Parathyroid adenoma (tissue), 2 donors: ENCODE measurements around the gene ZSWIM1.
"Not testable (repeated sequence)": the region's sequence is repeated elsewhere in the genome, so short reads cannot be mapped to it uniquely, and the experiment has no call there.

Experiments used
- H2AFZ ChIP-seq: fragments of 300-600 bp; sonication (generic); one replicate; pipeline ENCODE4 v1.7.0; 2017; ENCODE audit warnings: antibody characterized with exemption, mild to moderate bottlenecking
- H3K27ac ChIP-seq: fragments of 300-600 bp; sonication (generic); one replicate; pipeline ENCODE4 v1.7.0; 2017
- H3K27me3 ChIP-seq: fragments of 300-600 bp; sonication (generic); one replicate; pipeline ENCODE4 v1.7.0; 2017; ENCODE audit warnings: low read length; ENCODE audit not compliant: control insufficient read depth, insufficient read depth
- H3K36me3 ChIP-seq: fragments of 300-600 bp; sonication (generic); one replicate; pipeline ENCODE4 v1.7.0; 2017; ENCODE audit warnings: low read length; ENCODE audit not compliant: control insufficient read depth, insufficient read depth
- H3K4me1 ChIP-seq: fragments of 300-600 bp; sonication (generic); one replicate; pipeline ENCODE4 v1.7.0; 2017; ENCODE audit warnings: control low read depth
- H3K4me2 ChIP-seq: fragments of 300-600 bp; sonication (generic); one replicate; pipeline ENCODE4 v1.7.0; 2017; ENCODE audit warnings: low read length
- H3K4me3 ChIP-seq: fragments of 300-600 bp; sonication (generic); one replicate; pipeline ENCODE4 v1.7.0; 2017; ENCODE audit warnings: low read depth, low read length
- H3K79me2 ChIP-seq: fragments of 300-600 bp; sonication (generic); one replicate; pipeline ENCODE4 v1.7.0; 2017; ENCODE audit warnings: control low read depth
- H3K9ac ChIP-seq: fragments of 300-600 bp; sonication (generic); one replicate; pipeline ENCODE4 v1.7.0; 2017; ENCODE audit warnings: mild to moderate bottlenecking
- H3K9me3 ChIP-seq: fragments of 300-600 bp; sonication (generic); one replicate; pipeline ENCODE4 v1.7.0; 2017; ENCODE audit warnings: low read length; ENCODE audit not compliant: control insufficient read depth
- CTCF ChIP-seq: fragments of 300-600 bp; sonication (generic); IDR thresholded peaks from one replicate; pipeline ENCODE4 v1.7.0; 2017; ENCODE audit warnings: antibody characterized with exemption, mild to moderate bottlenecking
- donor health status: primary hyperparathyroidism.

ZSWIM1 gene

DNA sequence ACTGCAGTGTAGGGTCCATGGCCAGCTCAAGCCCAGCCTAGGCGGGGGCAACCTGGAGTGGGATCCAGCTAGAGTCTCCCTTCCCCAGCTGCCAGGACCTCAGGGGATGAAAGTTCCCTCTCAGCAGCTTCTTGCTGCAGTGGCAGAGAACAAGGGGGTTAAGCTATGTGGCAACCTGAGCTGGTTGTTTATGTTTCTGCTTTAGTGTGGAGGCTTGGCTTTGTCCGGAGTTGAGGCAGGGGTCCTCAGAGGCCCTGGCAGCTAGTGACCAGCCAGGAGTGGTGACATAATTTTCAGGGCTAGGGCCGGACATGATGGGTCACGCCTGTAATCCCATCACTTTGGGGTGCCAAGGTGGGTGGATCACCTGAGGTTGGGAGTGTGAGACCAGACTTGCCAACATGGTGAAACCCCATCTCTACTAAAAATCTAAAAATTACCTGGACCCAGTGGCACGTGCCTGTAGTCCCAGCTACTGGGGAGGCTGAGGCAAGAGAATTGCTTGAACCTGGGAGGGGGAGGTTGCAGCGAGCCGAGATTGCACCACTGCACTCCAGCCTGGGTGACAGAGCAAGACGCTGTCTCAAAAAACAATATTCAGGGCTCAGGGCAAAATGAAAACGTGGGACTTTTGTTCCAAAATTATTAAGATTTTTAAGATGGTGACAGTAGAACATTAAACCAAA, 44.9 kb downstream of the ZSWIM1 start:
- no peaks in the 10 kb centered on the region for H3K27me3 ChIP-seq
- H3K9ac ChIP-seq = no peak overlapping the region
- H3K27ac ChIP-seq = peak overlapping the region; percentile 46
- no peak overlapping the region for H3K4me3 ChIP-seq
- no peaks in the 10 kb centered on the region for H3K79me2 ChIP-seq
- peak overlapping the region; percentile 30 for H2AFZ ChIP-seq
- H3K36me3 ChIP-seq = no peaks in the 10 kb centered on the region
- no peak for TF ChIP-seq CTCF
- H3K4me1 ChIP-seq = peaks cover 12% of the 10 kb centered on the region
- no peak overlapping the region for H3K4me2 ChIP-seq
- H3K9me3 ChIP-seq = no peaks in the 10 kb centered on the region

- no peak overlapping the region for H2AFZ ChIP-seq
- peaks cover 12% of the 10 kb centered on the region for H3K4me1 ChIP-seq
- H3K9me3 ChIP-seq = no peaks in the 10 kb centered on the region
- H3K79me2 ChIP-seq = no peaks in the 10 kb centered on the region
- H3K9ac ChIP-seq = no peak overlapping the region
- no peak overlapping the region for H3K4me2 ChIP-seq
- no peaks in the 10 kb centered on the region for H3K27me3 ChIP-seq
- H3K27ac ChIP-seq = no peak overlapping the region
- H3K4me3 ChIP-seq = no peak overlapping the region
- H3K36me3 ChIP-seq = no peaks in the 10 kb centered on the region
- no peak for TF ChIP-seq CTCF
Measured at GRCh38 chr20:45926731-45927070, 45.7 kb downstream of the ZSWIM1 start.

GRCh38 chr20:45927071-45927878, 46.2 kb downstream of the ZSWIM1 start:
- Histone ChIP-seq H3K27ac (no peak overlapping the region), H3K27me3 (no peaks in the 10 kb centered on the region), H3K4me1 (peaks cover 12% of the 10 kb centered on the region), H3K4me2 (no peak overlapping the region), H3K79me2 (no peaks in the 10 kb centered on the region), H3K9me3 (no peaks in the 10 kb centered on the region), H3K4me3 (no peak overlapping the region), H2AFZ (no peak overlapping the region), H3K36me3 (no peaks in the 10 kb centered on the region), H3K9ac (no peak overlapping the region)
- no peak for TF ChIP-seq CTCF

DNA sequence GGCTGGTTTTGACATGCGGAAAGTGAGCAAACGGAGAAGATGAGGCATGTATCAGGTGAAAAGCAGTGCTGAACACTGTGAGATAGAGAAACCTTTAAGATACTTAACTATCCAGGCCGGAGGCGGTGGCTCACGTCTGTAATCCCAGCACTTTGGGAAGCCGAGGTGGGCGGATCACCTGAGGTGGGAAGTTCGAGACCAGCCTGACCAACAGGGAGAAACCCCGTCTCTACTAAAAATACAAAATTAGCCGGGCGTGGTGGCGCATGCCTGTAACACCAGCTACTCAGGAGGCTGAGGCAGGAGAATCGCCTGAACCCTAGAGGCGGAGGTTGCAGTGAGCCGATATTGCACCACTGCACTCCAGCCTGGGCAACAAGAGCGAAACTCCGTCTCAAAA, 50.7 kb downstream of the ZSWIM1 start:
- H3K4me1 ChIP-seq, H3K79me2 ChIP-seq, H3K9ac ChIP-seq, H3K27me3 ChIP-seq, H3K36me3 ChIP-seq, H3K4me2 ChIP-seq, H3K27ac ChIP-seq, H2AFZ ChIP-seq, H3K4me3 ChIP-seq, H3K9me3 ChIP-seq: not testable (repeated sequence)

- H3K9me3 ChIP-seq = no peaks in the 10 kb centered on the region
- H2AFZ ChIP-seq = peak overlapping the region; percentile 83
- H3K9ac ChIP-seq = peak overlapping the region; percentile 91
- no peaks in the 10 kb centered on the region for H3K36me3 ChIP-seq
- H3K27me3 ChIP-seq = no peaks in the 10 kb centered on the region
- H3K4me3 ChIP-seq = peak overlapping the region; percentile 97
- peaks cover 5% of the 10 kb centered on the region for H3K79me2 ChIP-seq
- H3K27ac ChIP-seq = peak overlapping the region; percentile 95
- peak overlapping the region; percentile 73 for H3K4me2 ChIP-seq
- peak; percentile 41 for TF ChIP-seq CTCF
- H3K4me1 ChIP-seq = peaks cover 5% of the 10 kb centered on the region
Measured at GRCh38 chr20:45933266-45934045, 52.4 kb downstream of the ZSWIM1 start.
